NCI-H2081 (cell line): Measurements from ENCODE around the gene YY1AP1.
"Not testable (repeated sequence)": the region's sequence is repeated elsewhere in the genome, so short reads cannot be mapped to it uniquely, and the experiment has no call there.

Experiments
- DNase-seq, 2 experiments: peaks; one replicate each; lab custom pipeline; 2025; lab: John Stamatoyannopoulos, UW

The YY1AP1 gene

DNA sequence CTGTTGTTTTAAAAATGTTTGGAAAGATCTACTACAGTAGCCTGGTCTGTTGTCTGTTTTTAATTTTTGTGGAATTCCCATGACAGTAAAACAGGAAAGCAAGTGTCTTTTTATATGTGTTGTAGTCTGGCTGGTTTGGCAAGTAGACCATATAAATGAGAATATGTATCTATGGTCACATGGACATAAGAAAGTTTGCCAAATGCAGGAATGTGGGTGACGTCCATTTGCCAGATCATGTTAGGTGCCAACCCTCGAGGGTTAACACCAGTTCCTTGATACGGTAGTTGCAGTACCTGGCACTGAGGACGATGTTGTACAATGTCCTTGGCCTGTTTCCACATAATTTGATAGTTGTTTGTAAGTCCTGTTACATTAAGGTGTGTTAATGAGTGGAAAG is 6.5 kb upstream of the YY1AP1 start:
- DNase-seq: no peak

DNA sequence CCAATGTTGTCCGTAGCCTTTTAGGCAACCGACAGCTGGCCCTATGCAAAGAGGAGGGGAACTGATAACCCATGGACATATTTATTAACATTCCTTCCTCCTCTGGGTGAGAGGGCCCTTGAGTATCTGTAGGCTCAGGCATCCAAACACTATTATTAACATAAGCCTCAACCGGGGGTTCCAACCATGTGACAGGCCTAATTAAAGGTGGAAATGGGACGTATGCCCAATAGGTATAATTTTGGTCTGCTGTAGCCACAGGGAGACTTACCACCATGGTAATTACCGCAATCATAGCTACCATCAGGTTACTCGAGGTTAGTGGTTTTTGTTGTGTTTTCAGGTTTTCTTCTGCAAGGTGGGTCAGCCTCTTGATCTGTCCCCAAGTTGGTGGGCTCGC is 5.6 kb upstream of the YY1AP1 start:
- DNase-seq: peak; percentile 75 to 92

DNA sequence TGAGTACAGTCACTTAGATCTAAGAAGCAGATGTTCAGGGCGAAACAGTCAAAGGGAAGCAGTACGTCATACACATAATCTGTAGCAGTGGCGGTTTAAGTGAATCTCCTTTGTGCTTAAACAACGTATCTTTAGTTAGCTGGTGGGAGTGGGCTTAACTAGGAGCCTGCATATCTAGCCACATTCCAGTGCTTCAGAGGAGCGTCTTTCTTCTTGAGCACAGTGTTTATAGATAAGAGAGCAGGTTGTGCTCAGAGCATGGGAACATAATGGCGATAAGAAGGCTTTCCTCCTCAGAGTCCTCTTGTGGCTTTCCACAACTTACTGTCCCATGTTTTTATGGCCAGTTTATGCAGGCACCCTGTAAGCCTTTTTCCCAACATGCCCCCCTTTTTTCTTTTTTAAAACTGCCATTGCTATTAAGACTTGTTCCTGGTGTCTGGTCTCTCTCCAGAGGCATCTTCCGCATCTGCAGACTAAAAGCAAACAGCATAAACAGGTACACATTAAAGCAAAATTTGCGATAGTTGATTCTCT is 3.5 kb upstream of the YY1AP1 start:
- no peak for DNase-seq

DNA sequence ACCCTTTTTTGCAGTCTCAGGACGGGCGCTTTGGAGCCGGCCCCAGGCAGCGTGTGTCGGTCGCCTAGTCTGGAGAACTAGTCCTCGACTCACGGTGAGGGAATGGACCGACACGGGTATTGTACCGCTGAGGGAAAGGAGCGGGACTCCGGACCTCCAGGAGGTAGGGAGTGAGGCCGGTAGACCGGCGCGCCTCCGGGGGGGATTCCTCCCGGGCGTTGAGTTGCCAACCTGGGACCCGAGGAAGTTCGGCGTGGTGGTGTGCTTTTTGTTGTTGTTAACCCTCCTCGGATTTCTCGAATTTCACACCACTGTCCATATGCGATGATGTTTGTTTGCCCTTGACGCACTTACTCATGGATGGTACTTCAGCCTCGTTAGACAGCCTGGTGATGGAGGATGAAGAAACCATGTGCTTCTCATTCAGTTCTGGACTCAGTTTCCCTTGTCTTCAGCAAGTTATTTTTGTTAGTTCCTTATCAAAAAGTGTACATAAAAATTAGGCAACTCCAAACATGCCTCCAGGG is 570 bp upstream of the YY1AP1 start, which contains the start of gene DAP3:
Gene DAP3, plus strand, starts transcription at position 11 of the 527 bp plus-strand sequence. CDS start 20,689 bp downstream, outside the sequence.
- not testable (repeated sequence) for DNase-seq

DNA sequence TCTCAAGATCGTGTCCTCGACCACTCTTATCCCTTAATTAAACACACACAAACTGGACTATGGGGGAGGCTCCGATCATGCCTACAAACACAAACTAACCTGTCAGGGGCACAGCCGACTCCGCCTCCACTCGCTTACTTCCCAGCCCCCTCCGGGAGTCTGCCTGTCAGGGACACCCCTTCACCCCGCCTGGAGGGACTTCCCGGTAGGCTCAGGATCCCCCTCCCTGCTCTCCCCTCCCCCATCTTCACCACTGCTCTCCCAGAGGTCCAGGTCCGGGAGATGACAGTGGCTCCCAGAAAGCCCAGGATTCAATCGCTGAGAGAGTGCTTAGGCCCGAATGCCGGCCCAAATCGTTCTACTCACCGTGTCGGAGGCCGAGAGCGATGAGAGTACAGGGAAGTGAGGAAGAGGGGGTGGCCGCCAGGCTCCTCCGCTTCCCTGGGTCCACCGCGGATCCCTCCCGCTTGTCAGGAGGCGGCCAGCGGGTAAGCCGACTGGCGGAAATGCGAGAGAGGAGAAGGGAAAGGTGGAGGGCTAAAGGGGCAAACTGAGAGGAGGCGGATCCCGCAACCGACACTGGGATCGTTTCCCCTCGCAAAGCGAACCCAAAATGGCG is 760 bp downstream of the YY1AP1 start:
- not testable (repeated sequence) for DNase-seq

DNA sequence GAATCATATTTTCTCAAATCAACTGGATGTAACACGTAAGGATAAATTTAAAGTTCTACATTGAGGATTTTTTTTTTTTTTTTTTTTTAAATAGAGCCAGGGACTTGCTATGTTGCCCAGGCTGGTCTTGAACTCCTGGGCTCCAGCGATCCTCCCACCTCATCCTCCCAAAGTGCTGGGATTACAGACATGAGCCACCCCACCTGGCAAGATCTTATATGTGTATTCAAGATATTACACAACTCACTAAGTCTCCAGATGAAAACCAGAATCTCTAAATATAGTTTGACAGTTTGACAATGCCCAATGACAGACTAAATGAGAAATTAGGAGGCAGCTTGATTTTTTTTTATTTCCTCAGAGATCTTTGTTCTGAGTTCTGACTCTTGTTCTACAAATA is 6.8 kb downstream of the YY1AP1 start:
- no peak for DNase-seq

DNA sequence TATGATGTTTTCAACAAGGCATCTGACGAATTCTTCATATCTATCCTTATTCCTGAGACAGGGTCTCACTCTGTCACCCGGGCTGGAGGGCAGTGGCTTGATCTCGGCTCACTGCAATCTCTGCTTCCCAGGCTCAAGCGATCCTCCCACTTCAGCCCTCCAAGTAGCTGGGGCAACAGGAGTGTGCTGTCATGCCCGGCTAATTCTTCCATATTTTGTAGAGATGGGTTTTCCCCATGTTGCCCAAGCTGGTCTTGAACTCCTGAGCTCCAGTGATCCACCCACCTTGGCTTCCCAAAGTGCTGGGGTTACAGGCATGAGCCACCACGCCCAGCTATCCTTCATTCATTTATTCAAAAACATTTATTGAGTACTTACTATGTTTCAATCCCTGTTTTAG is 8.0 kb downstream of the YY1AP1 start:
- no peak for DNase-seq

DNA sequence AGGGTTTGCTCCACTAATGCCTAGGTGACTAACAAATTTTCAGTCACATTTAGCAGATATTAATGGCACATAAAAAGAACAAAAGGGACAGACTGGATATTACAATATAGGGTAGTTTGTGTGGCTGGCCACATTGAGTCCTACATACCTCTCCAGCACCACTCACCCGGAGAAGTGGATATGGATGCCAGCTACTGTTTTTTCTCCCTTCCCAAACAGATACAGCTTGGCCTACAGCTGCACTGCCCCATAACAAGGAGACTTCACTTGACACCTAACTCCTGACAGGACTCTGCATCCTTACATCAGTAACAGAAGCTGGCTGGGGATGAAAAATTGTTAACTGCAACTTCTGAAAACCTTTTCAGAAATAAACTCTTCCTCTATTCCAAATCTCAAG is 9.6 kb downstream of the YY1AP1 start:
- not testable (repeated sequence) for DNase-seq

DNA sequence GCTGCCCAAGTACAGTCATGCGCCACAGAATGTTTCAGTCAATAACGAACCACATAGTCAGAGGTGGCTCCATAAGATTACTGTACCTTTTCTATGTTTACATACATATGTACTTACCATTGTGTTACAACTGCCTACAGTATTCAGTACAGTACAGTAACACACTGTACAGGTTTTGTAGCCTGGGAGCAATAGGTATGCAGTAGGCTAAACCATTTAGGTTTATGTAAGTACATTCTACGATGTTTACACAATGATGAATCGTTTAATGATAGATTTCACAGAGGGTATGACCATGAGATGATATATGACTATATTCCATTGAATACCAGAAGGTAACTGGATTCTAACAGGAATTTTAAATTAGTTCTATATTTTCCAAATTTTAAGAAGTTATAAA is 10.5 kb downstream of the YY1AP1 start:
- DNase-seq: no peak

DNA sequence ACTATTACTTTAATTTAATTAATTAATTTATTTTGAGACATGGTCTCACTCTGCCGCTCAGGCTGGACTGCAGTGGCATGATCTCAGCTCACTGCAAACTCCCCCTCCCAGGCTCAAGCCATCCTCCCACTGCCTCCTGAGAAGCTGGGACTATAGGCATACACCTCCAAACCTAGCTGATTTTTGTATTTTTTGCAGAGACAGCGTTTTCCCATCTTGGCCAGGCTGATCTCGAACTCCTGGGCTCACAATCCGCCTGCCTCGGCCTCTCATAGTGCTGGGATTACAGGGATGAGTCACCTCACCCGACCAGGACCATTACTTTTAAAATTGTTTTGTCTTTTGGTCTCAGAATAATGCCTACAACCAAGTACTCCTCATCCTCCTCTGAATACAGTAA is 15.6 kb downstream of the YY1AP1 start:
- no peak for DNase-seq

DNA sequence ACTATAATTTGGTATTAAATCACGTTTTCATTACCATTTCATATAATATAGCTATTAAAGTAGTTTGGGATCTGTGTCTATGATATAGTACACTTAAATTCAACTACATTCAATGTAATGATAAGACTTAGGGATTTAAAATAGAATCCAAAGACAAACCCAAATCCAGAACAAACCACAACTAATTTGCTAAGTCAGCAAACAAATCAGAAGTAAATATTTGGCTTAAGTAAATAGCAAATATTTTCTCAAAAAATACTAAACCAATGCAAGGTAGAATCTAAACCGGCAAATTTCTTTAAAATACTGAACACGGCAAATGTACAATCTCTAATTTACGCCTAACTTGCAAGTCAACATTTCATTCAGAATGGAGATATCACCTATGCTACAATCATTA is 16.8 kb downstream of the YY1AP1 start:
- DNase-seq: no peak

DNA sequence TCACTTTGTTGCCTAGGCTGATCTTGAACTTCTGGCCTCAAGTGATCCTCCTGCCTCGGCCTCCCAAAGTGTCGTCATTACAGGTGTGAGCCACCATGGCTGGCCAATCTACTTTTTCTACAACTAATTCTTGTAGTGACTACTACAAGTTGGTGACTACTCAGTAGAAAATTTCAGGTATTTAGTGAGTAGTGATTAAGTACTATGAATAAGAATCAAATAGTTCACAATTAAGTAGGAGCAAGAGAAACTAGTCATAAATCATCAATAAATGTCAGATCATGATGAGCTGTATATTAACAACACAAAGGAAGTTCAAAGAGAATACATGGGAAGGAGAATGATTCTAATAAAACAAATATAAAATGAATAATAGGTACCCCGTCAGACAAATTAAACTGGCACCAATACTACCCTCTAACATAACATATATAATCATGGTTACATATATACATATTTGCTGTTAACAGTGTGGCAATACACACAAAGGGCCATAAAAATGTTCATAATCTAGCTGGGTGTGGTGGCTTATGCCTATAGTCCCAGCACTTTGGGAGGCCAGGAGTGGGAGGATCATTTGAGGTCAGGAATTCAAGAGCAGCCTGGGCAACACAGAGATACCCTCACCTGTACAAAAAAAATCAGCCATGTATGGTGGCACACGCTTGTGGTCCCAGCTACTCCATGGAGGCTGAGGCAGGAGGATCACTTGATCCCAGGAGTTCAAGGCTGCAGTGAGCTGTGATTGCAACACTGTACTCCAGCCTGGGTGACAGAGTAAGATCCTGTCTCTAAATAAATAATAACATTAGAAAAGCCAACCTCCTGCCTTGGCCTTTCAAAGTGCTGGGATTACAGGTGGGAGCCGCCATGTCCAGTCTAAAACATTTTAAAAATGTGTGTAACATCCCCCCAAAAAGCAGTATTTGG is 19.1 kb downstream of the YY1AP1 start:
- DNase-seq: no peak

DNA sequence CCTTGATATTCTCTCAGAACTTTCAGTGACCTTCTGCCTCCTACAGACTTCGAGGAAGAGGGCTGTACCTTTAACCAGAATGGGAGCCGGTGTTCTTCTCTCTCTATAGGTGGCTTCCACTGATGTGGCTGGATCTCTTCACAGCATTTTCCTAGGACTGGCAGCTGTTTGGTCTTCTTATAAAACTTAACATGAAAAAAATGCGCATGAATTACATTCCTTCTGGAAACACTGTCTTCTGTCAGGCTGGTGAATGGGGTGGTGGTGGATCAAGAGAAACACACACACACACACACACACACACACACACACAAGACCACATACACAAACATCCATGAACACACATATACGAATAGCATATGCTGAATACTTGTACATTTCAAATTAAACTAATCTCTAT is 27.3 kb downstream of the YY1AP1 start:
- DNase-seq: not testable (repeated sequence)

DNA sequence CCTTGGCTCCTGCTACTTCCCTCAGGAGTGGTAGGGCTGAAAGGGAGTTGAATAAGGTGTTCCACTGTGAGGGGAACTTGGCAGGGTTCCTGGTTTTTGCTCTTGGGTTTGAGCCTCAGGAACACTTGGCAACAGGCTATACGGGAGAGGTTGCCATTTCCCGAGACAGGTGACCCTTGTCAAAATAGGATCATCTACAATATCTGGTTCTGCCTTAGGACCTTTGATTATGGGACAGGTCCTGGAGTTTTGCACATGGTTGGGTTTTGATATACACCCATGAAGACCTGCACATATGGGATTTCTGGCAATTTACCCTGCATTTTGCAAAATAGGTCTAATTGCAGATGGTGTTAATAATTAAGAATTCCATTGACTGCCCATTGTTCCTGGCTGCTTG is 31.1 kb downstream of the YY1AP1 start:
- peak in 1 of 2 experiments; percentile 34 for DNase-seq

DNA sequence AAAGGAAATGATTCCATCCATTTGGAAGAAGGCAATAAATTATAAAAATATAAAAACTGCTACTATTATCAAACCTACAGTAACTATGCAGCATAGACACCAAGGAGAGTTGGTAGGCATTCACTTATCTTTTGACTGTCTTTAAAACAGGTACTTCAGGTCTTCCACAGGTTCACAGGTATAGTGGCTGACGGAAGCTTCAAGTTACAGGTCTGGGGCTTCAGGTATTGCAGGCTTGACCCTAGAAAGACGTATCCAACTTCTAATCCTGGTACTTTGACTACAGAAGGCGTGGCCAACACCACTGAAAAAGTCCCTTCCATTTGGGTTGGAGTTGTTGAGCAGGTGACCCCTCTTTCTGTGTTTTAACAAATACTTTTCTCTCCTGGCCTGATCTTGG is 35.6 kb downstream of the YY1AP1 start:
- no peak for DNase-seq

DNA sequence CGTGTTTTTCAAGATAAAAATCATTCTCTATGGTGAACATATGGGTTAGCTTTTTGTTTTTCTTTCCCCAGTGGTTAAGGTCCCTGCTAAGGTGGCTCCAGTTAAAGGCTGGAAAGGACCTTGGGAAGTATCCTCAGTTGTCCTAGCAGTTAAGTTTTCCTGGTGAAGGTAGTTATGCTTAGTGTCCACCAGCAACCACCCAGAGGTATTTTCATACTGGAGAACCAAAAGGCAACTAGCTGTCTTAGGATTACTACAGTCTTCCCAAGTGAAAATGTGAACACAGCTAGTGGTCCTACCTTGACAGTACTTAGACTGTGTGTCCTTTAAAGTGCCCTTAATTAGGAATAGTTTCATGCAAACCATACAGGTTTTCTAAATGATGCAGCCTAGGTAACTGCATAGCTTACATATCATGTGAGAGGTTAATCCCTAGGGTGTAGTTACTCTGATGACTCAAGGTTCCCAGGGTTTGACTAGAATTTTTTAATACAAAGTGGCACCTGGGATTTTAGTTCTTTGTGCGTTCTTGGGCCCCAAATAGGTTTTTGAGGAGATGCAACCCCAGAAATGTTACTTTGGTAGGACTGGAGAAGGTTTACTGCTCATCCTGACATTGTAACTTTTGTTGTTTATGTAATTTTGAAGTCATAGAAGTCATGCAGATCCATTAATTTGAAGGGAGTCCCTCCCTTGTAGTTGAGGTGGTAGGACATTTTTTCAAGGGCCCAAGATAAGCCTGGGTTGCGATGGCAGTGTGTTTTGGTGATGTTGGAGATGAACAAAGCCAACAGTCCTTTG is 36.5 kb downstream of the YY1AP1 start:
- no peak for DNase-seq

DNA sequence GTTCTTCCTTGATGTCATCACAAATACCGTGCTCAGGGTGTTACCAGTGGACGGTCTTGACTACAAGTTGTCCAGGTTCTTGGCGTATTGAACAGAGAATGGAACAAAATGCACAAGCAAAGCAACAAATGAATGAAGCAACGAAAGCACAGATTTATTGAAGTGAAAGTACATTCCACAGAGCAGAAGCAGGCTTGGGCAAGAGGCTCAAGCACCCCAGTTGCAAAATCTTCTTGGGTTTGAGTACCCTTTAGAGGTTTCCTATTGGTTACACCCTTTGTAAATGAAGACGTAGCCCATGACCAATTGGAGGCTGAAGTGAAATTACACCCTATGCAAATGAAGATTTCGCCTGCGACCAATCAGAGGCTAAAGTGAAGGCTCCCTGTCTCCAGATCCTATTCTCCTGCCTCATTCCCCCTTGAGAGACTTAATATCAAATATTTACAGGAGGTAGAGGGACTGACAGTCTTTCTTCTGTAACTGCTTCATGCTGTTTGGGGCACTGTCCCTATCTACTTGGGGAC is 38.3 kb downstream of the YY1AP1 start:
- no peak for DNase-seq

DNA sequence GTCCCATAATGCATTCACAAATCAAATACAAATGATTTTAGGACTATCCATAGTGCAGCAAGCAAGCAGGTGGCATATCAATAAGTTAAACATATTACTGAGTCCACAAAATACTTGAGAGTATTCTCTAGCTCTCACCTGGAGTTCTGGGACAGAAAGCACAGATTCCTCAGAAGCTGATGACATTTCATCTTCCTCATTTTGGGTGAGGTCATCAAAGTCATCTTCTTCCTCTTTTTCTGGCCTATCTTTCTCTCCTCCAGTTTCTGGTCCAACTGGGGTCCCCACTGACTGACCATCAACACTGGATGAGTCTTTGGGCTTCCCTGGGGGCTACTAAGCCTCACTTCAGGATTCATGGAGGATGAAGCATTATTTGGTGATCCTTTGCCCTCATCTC is 38.9 kb downstream of the YY1AP1 start:
- no peak for DNase-seq

DNA sequence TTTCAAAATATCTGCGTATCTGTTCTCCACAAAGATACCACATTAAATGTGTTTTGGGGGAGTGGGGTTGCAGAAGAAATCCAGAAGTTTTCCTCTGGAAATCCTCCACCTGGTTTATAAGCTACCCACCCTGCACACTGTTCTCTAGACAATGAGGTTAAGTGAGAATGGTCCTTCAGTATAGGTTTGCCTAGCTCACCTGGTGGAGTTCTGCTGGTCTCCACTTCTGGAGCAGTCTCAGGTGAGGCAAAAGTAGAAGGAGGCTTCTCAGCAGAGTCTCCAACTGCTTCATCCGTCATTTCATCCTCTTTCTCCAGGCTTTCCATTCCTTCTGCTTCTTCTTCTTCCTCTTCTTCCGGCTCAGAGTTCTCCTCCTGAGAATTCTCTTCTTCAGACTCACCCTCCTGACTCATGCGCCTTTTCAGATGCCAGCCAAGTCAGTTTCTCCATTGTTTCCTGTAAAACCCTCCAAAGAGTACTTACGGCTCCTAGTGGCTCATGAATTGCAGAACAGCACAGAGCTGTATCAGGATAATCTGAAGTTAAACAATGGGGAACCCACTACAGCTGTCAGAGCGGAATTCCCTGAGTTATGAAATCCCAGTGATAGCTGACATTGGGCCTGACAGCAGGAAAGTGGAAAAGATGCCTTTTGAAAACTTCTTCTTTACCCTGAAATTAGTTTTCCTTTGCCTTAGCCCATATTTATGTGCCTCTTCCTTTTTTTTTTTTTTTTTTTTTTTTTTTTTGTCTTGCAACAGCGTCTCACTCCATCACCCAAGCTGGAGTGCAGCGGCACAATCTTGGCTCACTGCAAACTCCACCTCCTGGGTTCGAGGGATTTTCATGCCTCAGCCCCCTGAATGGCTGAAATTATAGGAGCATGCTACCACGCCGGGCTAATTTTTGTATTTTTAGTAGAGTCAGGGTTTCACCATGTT is 40.1 kb downstream of the YY1AP1 start:
- DNase-seq: no peak

DNA sequence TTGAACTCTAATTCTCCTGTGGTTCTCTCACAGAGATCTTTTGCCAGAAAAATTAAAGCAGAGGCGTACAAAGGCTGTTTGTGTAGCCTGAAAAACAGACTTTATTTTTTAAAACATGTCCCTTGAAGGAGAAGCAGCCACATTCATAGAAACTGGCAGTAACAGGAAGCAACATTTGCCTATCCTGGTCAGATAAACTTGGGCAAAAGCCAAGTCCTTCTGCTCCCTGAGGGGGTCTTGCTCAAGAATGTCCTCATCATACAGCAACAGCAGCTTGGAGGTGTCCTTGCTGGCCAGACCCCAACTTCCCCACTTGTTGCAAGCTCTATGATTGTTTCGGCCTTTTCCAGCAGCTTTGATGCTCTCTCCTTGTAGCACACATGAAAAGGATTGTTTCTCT is 42.3 kb downstream of the YY1AP1 start:
- DNase-seq: no peak

DNA sequence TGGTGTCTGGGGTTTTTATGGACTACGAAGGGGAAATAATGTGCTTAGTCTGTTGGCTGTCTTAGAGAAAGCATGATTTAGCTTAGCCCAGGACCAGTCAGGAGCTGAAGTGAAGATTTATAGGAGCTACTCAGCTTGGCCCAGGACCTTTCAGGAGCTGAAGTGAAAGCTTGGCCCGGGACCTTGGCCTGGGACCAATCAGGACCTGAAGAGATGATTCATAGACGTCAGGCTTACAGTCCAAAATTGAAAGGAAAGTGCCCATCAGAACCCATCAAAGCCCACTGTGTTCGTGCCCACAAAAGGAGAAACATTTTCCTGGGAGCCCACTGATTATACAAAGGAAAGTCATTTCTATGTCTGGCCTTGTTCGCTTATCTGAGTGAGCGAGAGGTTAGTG is 42.9 kb downstream of the YY1AP1 start:
- DNase-seq: no peak
